GM15510 (cell line): ENCODE results near the gene ASAP2.

ENCODE experiments used
- POLR2A ChIP-seq: IDR thresholded peaks from 3 replicates; pipeline ENCODE4 v1.6.1; 2011; ENCODE audit warnings: borderline replicate concordance; ENCODE audit not compliant: insufficient read length; ENCODE audit errors: extremely low read depth

ASAP2 gene

GRCh38 chr2:9213477-9214051, 7.0 kb downstream of the ASAP2 start:
- TF ChIP-seq POLR2A, result no peak

GRCh38 chr2:9214873-9215272, 8.3 kb downstream of the ASAP2 start:
- no peak for TF ChIP-seq POLR2A

GRCh38 chr2:9215680-9216079, 9.1 kb downstream of the ASAP2 start:
- TF ChIP-seq POLR2A, result no peak

- TF ChIP-seq POLR2A, result no peak
Observed at GRCh38 chr2:9217838-9218770, 11.5 kb downstream of the ASAP2 start.

DNA sequence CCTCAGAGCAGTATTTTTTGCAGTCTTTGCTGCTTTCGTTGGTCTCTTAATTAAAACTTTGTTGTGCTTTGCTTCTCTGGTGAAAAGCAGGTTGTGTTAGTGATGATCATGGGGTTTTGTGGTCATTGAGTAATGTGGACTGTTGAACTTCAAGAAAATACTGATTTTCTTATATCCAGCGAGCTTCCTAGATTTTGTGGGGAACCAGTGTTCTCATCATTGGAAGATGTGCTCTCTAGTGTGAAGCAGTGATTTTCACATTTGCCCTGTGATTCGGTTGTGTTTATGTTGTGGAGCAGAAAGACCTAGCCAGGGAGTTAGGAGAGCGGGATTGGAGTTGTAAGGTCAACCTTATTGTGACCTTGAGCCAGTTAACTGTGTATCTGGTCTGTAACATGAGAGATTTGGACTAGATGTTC, 12.4 kb downstream of the ASAP2 start:
- no peak for TF ChIP-seq POLR2A

DNA sequence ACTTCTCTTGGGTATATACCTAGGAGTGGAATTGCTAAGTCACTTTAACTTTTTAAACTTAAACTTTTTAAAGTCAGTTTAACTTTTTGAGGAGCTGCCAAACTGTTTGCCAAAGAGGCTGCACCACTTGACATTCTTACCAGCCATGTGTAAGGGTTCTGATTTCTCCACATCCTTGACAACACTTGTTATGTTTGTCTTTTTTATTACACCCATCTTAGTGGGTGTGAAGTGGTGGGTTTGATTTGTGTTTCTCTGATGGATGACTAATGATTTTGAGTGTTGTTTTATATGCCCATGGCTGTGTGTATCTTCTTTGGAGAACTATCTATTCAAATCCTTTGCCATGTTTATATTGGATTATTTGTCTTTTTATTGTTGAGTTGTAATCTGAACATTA, 13.6 kb downstream of the ASAP2 start:
- TF ChIP-seq POLR2A, result no peak

- TF ChIP-seq POLR2A, result no peak
Observed at GRCh38 chr2:9221223-9221622, 14.6 kb downstream of the ASAP2 start.

- no peak for TF ChIP-seq POLR2A
Observed at GRCh38 chr2:9222239-9222892, 15.8 kb downstream of the ASAP2 start.

- TF ChIP-seq POLR2A, result no peak
Observed at GRCh38 chr2:9222893-9223287, 16.3 kb downstream of the ASAP2 start.

DNA sequence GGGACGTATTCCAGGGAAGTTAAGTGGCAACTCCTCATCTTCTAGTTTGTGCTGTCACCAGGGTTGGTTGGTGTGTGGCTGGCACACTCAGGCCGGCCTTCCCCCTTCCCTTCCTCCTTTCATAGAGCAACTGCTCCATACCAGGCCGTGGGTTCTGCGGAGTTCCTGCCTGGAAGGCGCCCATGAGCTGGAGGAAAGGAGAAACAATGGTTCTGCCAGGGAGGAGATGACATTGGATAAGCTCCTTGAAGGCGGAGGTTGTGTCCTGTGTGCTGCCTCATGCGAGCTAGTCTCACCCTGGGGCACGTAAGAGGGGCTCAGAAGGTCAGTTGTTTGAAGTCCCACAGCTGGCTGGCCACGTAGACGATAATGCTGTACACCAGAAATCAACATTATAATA, 19.2 kb downstream of the ASAP2 start:
- TF ChIP-seq POLR2A, result no peak

GRCh38 chr2:9226458-9227380, 20.1 kb downstream of the ASAP2 start:
- TF ChIP-seq POLR2A, result no peak

GRCh38 chr2:9228088-9228751, 21.6 kb downstream of the ASAP2 start:
- TF ChIP-seq POLR2A, result no peak

GRCh38 chr2:9228781-9229469, 22.3 kb downstream of the ASAP2 start:
- no peak for TF ChIP-seq POLR2A
